RWPE1 (cell line): ENCODE results near the gene ZSCAN5B.
"Not testable (repeated sequence)": the region's sequence is repeated elsewhere in the genome, so short reads cannot be mapped to it uniquely, and the experiment has no call there.

Experiments
- CTCF ChIA-PET: fragments of 350-600 bp; sonication (Branson Sonifier 250); formaldehyde crosslinking; extraction: SDS; loops from one replicate; lab custom pipeline; 2021; lab: Yijun Ruan, JAX
- POLR2A ChIA-PET: fragments of 400-600 bp; formaldehyde crosslinking; extraction: SDS; loops from one replicate; lab custom pipeline; 2020; ENCODE audit warnings: antibody characterized with exemption; ENCODE audit not compliant: low non-redundant PET; lab: Yijun Ruan, JAX
- DNase-seq: peaks from one replicate; pipeline ENCODE4 v3.0.0; 2012; ENCODE audit warnings: low spot score
- H3K27ac ChIP-seq: fragments of 450-650 bp; 2 replicates; pipeline ENCODE4 v1.5.1; 2017
- TF ChIP-seq, protein P1 (sequence below): fragments of 450-650 bp; conservative IDR thresholded peaks from 2 replicates; pipeline ENCODE4 v1.5.1; 2017; ENCODE audit warnings: low read depth, mild to moderate bottlenecking

ZSCAN5B gene

DNA sequence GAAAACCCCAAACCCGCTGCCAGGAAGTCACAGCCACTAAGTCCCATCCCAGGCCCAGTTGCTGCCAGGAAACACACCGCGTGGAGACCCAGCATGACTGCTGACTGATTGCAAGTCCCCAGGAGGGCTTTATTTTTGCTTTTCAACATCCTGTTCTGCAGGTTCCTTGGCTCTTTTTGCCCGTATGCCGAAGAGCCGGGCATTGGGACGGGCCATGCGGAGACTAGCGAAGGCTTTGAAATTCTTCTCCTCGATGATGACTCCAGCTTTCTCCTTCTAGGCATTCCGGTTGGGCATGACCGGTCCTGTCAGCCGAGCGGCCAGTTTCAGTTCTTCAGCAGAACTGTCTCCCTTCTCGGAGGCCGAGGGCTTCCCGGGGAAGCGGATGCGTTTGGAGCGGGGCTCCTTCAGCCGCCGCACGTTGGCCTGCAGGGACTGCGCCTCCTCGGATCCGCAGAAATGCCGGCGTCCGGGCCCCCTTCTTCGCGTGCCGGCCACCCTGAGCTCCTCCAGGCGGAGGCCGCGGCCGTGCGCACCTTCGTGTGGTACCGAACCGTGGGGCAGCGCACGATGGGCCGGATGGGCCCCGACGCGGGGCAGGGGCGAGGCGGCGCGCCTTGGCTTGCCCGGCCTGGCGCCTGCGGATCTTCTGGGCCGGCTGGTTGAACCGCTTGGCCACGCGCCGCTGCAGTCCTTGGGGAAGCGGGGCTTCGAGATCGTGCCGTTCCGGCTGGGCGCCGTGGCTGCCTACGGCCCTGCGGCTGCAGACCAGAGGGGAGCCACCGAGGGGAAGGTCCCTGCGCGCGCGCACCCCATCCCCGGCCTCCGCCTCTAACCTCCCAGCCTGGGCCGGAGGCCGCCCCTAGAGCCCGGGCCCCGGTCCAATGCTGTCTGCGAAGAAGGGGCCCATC is 19.7 kb upstream of the ZSCAN5B start:
- CTCF ChIA-PET, result interaction anchor here (1.2 kb wide), 1 partner anchor 35 kb away, joined by 4 read pairs; no protein-coding TSS in a partner anchor
- POLR2A ChIA-PET, result no interaction called here

DNA sequence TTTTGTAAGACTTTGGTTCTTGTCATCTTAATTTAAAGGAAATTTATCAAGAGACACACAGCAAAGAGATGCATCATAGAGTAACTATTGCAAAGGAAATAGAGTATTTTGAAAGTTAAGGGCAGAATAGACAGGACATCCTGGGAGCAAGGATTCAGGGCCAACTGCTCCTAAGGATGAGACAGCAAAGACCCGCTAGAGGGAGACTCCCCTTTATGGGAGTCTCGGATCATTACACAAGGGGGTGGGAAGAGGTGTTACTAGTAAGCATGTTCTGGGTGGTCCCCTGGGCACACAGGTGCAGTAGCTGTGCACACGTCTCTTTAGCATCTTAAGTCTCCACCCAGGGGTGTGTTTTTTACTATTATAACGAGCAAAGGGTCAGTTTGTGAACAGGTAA is 14.1 kb upstream of the ZSCAN5B start:
- no peak overlapping the region for H3K27ac ChIP-seq
- no peak for DNase-seq
- CTCF ChIA-PET, result no interaction called here
- TF ChIP-seq, protein P1, sequence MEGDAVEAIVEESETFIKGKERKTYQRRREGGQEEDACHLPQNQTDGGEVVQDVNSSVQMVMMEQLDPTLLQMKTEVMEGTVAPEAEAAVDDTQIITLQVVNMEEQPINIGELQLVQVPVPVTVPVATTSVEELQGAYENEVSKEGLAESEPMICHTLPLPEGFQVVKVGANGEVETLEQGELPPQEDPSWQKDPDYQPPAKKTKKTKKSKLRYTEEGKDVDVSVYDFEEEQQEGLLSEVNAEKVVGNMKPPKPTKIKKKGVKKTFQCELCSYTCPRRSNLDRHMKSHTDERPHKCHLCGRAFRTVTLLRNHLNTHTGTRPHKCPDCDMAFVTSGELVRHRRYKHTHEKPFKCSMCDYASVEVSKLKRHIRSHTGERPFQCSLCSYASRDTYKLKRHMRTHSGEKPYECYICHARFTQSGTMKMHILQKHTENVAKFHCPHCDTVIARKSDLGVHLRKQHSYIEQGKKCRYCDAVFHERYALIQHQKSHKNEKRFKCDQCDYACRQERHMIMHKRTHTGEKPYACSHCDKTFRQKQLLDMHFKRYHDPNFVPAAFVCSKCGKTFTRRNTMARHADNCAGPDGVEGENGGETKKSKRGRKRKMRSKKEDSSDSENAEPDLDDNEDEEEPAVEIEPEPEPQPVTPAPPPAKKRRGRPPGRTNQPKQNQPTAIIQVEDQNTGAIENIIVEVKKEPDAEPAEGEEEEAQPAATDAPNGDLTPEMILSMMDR, result no peak
- POLR2A ChIA-PET, result no interaction called here

More for the DNA sequence above, 19.7 kb upstream of the ZSCAN5B start:
- DNase-seq, result peak; percentile 50
- TF ChIP-seq, protein P1, result no peak
- H3K27ac ChIP-seq, result peak overlapping the region; percentile 49

GRCh38 chr19:56210036-56210435 is 12.5 kb upstream of the ZSCAN5B start:
- CTCF ChIA-PET, H3K27ac ChIP-seq, POLR2A ChIA-PET, DNase-seq: not testable (repeated sequence)

DNA sequence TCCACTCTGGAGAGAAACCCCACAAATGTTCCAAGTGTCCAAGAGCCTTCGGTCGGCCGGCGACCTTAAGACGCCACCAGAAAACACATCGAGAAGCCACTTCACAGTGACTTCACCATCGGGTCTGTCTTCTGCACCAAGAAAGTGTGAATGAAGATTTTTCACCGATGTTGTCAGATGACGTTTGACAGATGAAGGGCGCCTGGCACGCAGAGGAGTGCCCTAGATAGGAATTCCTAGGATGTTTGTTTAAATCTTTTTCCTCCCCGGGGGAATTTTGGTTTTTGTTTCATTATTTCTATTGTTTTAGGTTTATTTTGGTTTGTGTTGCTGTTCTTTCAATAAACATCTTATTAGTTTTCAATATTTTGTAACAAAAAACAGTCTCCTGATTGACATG is 11.5 kb upstream of the ZSCAN5B start:
- ChIA-PET POLR2A (no interaction called here), CTCF (no interaction called here)
- DNase-seq, result no peak
- H3K27ac ChIP-seq, result no peak overlapping the region
- TF ChIP-seq, protein P1, result no peak

- DNase-seq, POLR2A ChIA-PET, CTCF ChIA-PET, H3K27ac ChIP-seq: not testable (repeated sequence)
Measured at GRCh38 chr19:56207581-56207980, 10.0 kb upstream of the ZSCAN5B start.

DNA sequence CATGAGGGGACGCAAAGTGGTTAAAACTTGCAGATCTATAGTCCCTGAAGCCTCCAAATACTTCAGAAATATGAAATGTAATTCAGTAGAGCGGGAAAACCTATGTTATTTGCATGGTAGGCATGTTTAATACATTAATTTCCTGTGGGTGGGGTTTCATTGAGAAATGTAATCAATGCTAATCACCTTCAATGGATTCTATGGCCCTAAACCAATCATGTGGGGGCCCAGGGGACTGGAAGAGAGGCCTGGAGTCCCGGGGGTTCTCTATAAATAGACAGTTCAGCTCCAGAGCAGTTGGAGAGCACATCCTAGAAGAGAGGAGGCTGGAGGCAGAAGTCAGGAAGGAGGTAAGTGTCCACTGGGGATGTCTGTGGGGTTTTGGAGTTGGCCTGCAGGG is 4.4 kb upstream of the ZSCAN5B start, which contains the start of gene ZSCAN5C:
Gene ZSCAN5C, plus strand, starts transcription at position 301 of the 400 bp plus-strand sequence. CDS start 3,641 bp downstream, outside the sequence.
- TF ChIP-seq, protein P1, result no peak
- ChIA-PET CTCF (no interaction called here), POLR2A (no interaction called here)
- no peak within 1 kb of the TSS for H3K27ac ChIP-seq
- no peak for DNase-seq

DNA sequence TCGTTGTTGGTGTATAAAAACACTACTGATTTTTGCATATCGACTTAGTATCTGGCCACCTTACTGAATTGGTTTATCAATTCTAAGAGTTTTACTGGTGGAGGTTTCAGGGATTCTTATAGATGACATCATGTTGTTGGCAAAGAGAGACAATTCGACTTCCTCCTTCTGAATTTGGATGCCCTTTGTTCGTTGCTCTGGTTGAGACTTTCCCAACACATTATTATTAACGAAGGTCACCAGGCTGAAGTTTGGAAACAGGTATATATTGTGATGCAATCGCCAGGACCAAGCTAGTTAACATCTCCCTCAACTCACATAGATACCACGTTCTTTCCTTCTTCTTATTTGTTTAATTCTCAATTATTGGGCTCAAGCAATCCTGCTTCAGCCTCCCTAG is 2.1 kb upstream of the ZSCAN5B start:
- DNase-seq, result no peak
- ChIA-PET CTCF (no interaction called here), POLR2A (no interaction called here)
- no peak overlapping the region for H3K27ac ChIP-seq
- TF ChIP-seq, protein P1, result no peak
